Caki2 (cell line): Measurements from ENCODE around the gene HOXC4. TPM values are rescaled to one million over a fixed set of nuclear protein-coding genes. Genes with fewer than 3 reads are reported as not detected.

ENCODE experiments used
- DNase-seq: peaks from one replicate; pipeline ENCODE4 v3.0.0-alpha.2; 2015; ENCODE audit warnings: low read depth
- in situ Hi-C: cut with HindIII; loops from 2 replicates; pipeline ENCODE4 v1.10.0; 2016; ENCODE audit warnings: low sequenced_read_pairs, low pct_unique_long_range_greater_than_20kb, mixed read lengths
- total RNA-seq: library from RNA; depleted of rRNA; stranded (reverse); fragments of >200 nt; shearing (Covaris generic); gene quantifications from 2 replicates; pipeline ENCODE4 v1.2.3, GENCODE V29; 2014; ENCODE audit warnings: low replicate concordance

Gene HOXC4
- total RNA-seq, 1 experiment from 2014 or later: 1.0 TPM

- in situ Hi-C loops: loop anchor here (25.0 kb wide), 1 partner anchor 188 kb away; no protein-coding TSS in a partner anchor
- no peak for DNase-seq
These were observed 29.5 kb upstream of the HOXC4 start for GRCh38 chr12:54024127-54024526.

GRCh38 chr12:54024581-54025305 is 28.9 kb upstream of the HOXC4 start:
- no peak for DNase-seq
- in situ Hi-C loops: loop anchor here (25.0 kb wide), 1 partner anchor 188 kb away; no protein-coding TSS in a partner anchor

- no peak for DNase-seq
- in situ Hi-C loops: no loop called here
These were observed 27.9 kb upstream of the HOXC4 start for GRCh38 chr12:54025499-54026405.

GRCh38 chr12:54026640-54027441 is 26.8 kb upstream of the HOXC4 start:
- DNase-seq: no peak
- in situ Hi-C loops: no loop called here

- DNase-seq: no peak
- in situ Hi-C loops: no loop called here
These were observed 26.2 kb upstream of the HOXC4 start for GRCh38 chr12:54027442-54027786.

- in situ Hi-C loops: no loop called here
- DNase-seq: no peak
These were observed 25.1 kb upstream of the HOXC4 start, which contains the start of gene HOXC6 for GRCh38 chr12:54028314-54029201. Gene HOXC6 (plus strand): TSS chr12:54028440. CDS start chr12:54028522, 82 bp downstream.

GRCh38 chr12:54029529-54030441 is 23.9 kb upstream of the HOXC4 start:
- in situ Hi-C loops: no loop called here

GRCh38 chr12:54030442-54030801 is 23.2 kb upstream of the HOXC4 start:
- no peak for DNase-seq
- in situ Hi-C loops: no loop called here

More at GRCh38 chr12:54029529-54030441, 23.9 kb upstream of the HOXC4 start:
- DNase-seq: no peak

- in situ Hi-C loops: no loop called here
- no peak for DNase-seq
These were observed 22.7 kb upstream of the HOXC4 start for GRCh38 chr12:54030889-54031471.

- DNase-seq: no peak
- in situ Hi-C loops: no loop called here
These were observed 22.2 kb upstream of the HOXC4 start for GRCh38 chr12:54031480-54031879.

- no peak for DNase-seq
- in situ Hi-C loops: no loop called here
These were observed 21.5 kb upstream of the HOXC4 start for GRCh38 chr12:54032086-54032619.

- peak; percentile 76 for DNase-seq
- in situ Hi-C loops: no loop called here
These were observed 21.0 kb upstream of the HOXC4 start, which contains the start of gene HOXC5 for GRCh38 chr12:54032627-54033100. Gene HOXC5 (plus strand): TSS chr12:54033050. CDS start chr12:54033123, 73 bp downstream.

GRCh38 chr12:54033106-54033979 is 20.3 kb upstream of the HOXC4 start:
- DNase-seq: no peak
- in situ Hi-C loops: no loop called here

- in situ Hi-C loops: no loop called here
- no peak for DNase-seq
These were observed 19.5 kb upstream of the HOXC4 start for GRCh38 chr12:54033980-54034784.
